NCI-H128 (cell line): Measurements from ENCODE around the gene TAMALIN.

Source experiments
- DNase-seq: peaks from one replicate; lab custom pipeline; 2025; ENCODE audit not compliant: unreplicated experiment; lab: John Stamatoyannopoulos, UW

TAMALIN gene

DNA sequence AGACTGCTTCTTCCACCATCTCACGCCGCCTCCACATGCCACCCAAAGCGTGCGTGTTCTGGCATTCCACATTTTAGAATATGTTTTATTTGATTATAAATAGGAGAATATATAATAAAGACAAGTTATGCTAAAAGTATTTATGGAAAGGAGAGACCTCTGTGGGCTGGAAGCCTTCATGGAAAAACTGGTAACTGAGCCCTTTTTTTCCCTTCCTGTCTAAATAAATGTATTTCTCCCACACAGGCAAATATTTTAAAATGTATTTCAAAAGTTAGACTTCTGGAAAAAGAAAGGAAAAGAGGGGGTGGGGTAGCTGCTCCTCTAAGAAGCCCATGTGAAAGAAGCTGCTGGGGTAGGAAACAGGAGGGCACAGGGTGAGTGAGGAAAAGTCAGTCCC is 28.4 kb downstream of the TAMALIN start:
- no peak for DNase-seq

GRCh38 chr12:52035926-52036325 is 29.2 kb downstream of the TAMALIN start:
- no peak for DNase-seq

DNA sequence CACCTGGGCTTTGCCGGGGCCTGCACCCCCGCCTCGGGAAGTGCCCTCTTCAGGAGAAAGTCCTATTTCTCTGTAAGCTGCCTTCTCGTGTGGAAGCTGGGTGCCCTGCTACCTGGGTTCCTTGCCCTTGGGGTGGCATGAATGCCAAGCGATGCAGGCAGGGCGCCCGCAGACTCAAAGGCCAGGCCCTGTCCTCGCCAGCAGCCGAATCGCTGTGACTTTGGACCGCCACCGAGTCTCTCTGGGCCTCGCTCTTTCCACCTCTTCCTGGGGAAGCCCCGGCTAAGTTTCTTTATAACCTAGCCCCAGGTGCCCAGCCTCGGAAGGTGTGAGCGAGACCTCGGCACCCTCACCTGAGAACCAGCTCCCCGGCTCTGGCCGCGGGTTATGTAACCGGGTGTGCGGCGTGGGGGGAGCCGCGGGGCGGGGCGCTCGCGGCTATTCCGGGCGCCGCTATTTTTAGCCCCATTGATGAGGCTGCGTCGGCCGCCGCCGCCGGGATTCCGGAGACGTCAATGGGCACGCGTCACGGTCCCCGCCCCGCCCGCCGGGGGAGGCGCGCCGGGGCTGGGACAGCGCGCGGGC is 29.9 kb downstream of the TAMALIN start:
- DNase-seq, result peak; percentile 53

DNA sequence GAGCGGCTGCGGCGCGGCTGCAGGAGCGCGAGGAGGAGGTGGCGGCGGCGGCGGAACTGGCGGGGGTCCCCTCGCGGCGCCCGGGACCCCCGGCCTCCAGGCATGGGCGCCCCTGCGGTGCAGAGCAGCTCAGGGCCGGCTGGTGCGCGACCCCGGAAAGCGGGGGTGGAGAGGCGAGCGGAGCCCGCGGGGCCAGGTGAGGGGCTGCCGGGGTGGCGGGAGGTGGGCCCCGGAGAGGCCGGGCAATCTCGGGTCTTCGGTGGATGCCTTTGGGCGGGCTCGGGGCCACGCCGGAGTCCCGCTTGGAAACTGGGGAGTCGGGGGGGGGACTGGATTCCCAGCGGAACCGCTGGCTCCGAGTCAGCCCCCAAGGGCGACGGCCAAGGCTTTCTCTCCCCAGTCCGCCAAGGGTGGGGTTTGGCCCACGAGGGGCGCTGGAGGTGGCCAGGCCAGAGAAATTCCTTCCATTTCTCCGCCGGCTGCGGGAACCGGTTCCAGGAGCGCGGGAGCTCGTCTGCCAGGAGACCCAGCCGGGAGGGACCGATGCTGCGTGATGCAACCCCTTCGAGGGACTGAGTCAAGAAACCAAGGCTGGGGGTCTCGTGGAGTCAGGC is 30.6 kb downstream of the TAMALIN start:
- DNase-seq, result no peak

DNA sequence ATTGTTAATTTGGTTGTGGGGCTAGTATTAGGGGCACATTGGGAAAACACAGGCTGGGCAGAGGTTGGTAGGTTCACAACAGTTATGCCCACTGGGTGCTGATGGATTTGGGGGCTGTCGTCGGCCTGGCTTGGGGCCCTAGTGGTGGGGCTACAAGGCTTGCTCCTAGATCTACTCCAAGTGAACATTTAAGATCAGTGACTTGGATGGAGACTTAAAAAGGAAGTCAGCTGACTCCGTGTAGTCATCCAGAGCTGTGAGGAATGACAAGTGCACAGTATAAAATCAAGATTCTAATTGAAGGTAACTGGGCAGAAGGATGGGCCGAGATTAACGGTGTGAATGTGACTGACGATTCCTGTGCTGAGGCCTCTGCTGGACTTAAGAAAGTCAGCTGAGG is 31.7 kb downstream of the TAMALIN start:
- no peak for DNase-seq

DNA sequence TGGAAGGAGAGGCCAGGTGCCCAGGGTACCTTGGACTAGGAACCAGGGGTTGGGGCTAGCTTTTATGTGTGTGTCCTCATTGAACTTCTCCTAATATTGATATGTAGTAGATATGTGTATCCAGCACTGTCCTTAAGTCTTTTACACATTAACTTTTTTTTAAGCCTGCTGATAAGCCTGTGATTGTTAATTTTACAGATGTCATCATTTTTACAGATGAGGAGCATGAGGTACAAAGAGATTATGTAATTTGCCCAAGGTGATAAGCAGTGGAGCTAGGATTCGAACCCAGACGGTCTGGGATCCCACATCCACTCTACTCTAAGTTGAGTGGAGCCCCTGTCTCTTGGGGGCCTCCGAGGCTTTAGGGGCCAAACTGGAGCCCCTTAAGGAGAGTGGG is 34.3 kb downstream of the TAMALIN start:
- no peak for DNase-seq

DNA sequence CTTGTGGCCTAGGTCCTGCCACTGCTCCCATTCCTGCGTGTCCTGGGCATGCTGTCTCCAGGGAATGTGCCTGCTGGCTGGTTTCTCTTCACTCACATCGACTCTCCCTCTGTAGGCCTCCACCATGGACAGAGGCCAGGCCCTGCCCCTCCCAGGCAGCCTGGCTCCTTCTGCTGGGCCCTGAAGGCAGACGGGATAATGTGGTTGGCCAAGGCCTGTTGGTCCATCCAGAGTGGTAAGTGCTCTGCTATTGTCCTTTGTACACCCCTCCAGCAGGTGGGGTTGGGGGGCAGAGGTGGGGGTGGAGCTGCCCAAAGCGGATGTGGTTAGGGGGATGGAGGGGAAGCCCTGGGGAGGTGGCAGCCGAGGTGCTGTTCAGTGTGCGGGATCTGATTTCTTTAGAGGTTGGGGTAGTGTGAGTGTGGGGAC is 35.0 kb downstream of the TAMALIN start:
- no peak for DNase-seq

- DNase-seq, result no peak
Observed at GRCh38 chr12:52042706-52043385, 36.1 kb downstream of the TAMALIN start.

GRCh38 chr12:52043386-52044212 is 36.9 kb downstream of the TAMALIN start:
- no peak for DNase-seq

DNA sequence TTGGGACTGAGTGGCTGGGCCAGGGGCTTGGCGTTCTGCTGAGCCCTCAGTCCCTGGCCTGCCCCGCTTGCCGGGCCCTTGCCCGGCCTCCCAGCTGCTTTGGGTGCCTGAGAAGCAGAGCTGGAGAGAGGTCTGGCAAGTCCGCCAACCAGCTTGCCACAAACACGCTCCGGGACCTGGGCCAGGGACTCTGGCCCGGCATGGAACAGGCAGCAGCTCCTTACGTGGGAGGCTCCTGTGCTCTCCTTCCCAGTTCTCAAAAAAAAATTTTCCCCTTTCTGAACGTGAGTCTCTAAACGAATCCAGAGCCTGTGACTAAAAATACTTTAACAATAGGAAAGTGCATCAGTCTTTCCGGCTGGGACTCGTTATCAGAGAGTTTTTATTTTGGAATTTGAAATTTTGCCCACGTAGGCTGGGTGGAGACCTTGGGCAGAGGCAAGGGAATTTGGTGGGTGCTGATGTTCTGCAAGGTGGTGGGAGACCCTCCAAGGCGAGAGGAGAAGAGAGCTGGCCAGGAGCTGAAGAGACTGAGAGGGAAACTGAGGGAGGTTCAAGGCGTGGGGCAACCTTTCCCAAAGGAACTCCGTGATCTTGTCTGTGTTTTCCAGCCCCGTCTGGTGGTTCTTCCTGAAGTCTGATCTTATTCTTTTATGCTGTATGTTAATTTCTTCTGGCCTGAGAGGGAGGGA is 37.7 kb downstream of the TAMALIN start:
- no peak for DNase-seq

GRCh38 chr12:52045794-52046199 is 39.1 kb downstream of the TAMALIN start:
- DNase-seq, result no peak

DNA sequence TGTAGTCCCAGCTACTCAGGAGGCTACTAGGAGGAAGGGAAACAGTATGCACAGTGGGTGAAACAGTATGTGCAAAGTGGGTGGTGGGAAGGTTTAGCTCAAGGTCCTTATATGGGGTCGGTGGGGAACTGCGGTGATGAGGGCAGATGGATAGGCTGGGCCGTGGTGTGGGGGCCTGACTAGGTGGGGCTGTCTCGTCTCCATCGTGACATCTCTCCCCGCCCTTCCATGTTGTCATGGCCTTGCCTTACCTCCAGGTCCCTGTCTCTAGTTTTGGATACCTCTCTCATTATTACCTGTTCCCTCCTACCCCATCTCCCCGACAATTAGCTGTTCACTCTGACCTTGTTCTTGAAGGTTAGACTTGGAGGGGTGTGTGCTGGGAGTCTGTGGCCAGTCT is 40.1 kb downstream of the TAMALIN start:
- DNase-seq, result no peak

GRCh38 chr12:52049286-52049685 is 42.5 kb downstream of the TAMALIN start:
- no peak for DNase-seq

- DNase-seq, result no peak
Observed at GRCh38 chr12:52049688-52050087, 42.9 kb downstream of the TAMALIN start.

DNA sequence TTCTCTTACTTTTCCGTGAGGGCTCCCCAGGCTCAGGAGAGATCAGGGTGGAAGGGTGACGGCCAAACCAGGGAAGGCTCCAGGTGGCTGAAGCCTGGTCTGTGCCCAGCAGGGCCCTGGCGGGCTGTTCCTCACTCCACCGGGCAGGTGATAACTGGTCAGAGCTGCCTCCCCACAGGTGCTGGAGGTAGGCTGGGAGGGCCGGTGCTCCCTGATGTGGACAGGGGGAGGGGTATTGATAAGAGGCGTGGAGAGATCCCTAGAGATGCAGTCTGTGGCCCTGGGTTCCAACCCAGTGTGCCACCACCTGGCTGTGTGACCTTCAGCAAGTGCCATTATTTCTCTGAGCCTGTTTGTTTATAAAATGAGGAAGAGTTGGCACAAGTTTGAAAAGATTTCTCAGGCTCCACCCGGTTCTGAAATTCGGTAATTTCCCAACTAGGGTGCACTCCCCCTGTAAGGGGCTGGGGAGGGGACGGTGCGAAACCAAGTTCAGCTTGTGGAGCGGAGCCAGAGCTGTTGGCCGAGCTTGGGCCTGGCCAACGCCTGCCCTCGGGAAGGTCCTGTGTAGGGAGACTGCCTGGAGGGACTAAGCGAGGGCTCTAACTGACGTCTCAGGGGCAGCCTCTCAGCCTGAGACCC is 43.5 kb downstream of the TAMALIN start:
- DNase-seq, result no peak

DNA sequence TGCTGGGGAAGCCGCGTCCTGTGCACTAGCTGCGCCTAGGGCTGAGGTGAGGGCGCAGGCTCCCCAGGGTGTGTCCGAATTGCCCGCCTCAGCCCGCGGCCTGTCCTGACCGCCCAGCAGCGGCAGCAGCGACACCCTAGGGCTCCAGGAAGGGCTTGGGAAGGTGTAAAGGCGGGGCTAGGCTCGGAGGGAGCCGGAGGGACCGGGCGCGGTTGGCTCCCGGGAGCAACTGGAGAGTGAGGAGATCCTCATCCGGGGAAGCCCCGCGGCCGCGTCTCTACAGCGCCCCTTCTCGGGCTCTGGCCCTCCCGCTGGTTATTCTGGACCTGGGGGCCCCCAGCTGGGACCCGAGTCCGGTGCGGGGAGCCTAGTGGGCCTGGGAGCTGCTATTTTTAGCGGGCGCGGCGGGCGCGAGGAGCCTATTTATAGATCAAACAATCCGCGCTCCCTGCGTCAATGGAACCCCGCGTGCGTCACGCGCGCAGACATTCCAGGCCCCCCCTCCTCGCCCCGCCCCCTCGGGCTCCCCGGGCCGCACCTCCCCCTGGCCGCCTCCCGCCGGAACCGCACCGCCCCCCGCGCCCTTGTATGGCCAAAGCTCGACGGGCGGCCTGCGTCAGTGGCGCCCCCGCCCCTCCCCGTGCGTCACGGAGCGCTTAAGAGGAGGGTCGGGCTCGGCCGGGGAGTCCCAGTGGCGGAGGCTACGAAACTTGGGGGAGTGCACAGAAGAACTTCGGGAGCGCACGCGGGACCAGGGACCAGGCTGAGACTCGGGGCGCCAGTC is 44.2 kb downstream of the TAMALIN start, which contains the start of gene NR4A1:
Gene NR4A1, plus strand, starts transcription at position 685 of the 784 bp plus-strand sequence. CDS start 2,887 bp downstream, outside the sequence.
- peak; percentile 79 for DNase-seq

- no peak for DNase-seq
Observed at GRCh38 chr12:52052468-52053186, 45.9 kb downstream of the TAMALIN start.

DNA sequence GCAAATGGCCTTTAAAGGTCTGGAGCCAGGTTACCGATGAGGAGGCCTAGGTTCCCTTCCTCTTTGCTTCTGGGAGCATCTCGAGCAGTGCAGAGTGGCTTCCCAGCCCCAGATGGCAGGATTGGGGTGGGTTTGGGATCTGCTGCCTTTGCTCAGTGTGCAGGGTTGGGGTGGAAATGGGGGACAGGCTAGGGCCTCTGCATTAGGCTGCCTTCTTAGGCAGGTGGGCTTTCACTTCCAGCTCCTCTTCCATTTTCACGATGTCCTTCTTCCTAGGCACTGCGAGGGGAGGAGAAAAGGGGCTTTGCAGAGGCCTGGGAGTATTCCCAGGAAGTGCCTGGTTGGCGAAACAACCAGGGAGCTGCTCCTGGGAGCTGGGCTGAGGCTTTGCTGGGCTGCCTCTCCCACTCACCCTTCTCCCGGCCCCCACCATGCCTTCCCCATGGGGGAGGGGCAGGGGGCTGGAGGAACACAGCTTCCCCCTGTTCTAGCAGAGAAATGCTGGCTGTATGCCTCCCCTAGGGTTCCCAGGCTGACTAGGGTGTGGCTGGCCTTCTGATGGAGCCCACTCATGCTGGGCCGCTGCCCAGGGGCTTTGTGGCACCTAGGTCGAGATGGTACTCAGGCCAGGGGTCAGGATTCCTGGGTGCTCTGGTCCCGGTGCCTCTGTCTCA is 46.9 kb downstream of the TAMALIN start:
- DNase-seq, result no peak
